Dendritic cell treated with granulocyte-macrophage colony-stimulating factor and Interleukin-4, amounts not matched to agents 40 ng/mL and 50 ng/mL, for 4 days (primary cell): ENCODE data around the gene POLDIP2.

Source experiments
- H3K27ac Mint-ChIP-seq: one replicate; pipeline ENCODE4 v1.8.0; 2022; ENCODE audit warnings: mild to moderate bottlenecking, mixed read lengths
- H3K27me3 Mint-ChIP-seq: one replicate; pipeline ENCODE4 v1.8.0; 2022; ENCODE audit warnings: mild to moderate bottlenecking, mixed read lengths
- H3K36me3 Mint-ChIP-seq: one replicate; pipeline ENCODE4 v1.8.0; 2022; ENCODE audit warnings: low read depth, mixed read lengths
- H3K4me1 Mint-ChIP-seq: one replicate; pipeline ENCODE4 v1.8.0; 2022; ENCODE audit warnings: low read depth, mixed read lengths
- H3K4me3 Mint-ChIP-seq: one replicate; pipeline ENCODE4 v1.8.0; 2022; ENCODE audit warnings: mild to moderate bottlenecking, moderate library complexity, mixed read lengths
- H3K9me3 Mint-ChIP-seq: one replicate; pipeline ENCODE4 v1.8.0; 2022; ENCODE audit warnings: mixed read lengths
- intact Hi-C: fragments of 100-400 bp; cut with micrococcal nuclease; formaldehyde crosslinking; loops from one replicate; pipeline ENCODE4 v1.15.0; 2022

The POLDIP2 gene

DNA sequence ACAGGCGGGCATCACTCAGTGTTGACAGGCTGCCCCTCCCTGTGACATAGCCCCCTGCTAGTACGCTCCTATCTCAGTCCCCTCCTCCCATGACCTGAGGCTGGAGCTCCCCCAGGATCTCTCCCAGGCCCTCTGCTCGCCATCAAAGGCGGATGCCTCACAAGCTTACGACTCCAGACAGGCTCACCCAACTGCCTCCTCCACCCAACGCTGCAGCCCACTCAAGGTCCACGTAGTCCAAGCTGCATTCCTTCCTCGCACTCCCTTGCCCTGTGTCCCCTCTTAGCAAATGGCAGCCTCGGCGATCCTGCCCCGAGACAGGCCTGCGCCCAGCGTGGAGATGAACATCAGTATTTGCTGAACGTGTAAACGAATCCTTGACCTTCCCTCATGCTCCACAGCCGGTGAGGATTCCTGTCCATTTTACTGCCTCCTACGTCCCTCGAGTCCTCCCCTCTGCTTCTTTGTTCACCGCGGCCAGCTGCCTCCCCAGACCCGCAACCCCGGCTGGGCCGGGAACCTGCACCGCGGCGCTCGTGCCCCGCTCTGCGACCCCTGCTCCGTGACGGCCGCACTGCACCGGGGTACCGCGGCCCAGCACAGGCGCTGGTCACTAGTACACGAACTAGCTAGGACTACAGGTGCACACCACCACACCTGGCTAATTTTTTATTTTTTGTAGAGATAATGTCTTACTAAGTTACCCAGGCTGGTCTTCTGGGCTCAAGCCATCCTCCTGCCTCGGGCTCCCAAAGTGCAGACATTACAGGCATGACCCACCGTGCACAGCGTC, 39.2 kb downstream of the POLDIP2 start:
- Mint-ChIP-seq H3K27me3 (peaks cover 27% of the 10 kb centered on the region), H3K27ac (peak overlapping the region; percentile 83), H3K4me1 (peaks cover 22% of the 10 kb centered on the region), H3K36me3 (peaks cover 7% of the 10 kb centered on the region), H3K9me3 (no peaks in the 10 kb centered on the region), H3K4me3 (peak overlapping the region; percentile 96)
- intact Hi-C loops, result no loop called here

DNA sequence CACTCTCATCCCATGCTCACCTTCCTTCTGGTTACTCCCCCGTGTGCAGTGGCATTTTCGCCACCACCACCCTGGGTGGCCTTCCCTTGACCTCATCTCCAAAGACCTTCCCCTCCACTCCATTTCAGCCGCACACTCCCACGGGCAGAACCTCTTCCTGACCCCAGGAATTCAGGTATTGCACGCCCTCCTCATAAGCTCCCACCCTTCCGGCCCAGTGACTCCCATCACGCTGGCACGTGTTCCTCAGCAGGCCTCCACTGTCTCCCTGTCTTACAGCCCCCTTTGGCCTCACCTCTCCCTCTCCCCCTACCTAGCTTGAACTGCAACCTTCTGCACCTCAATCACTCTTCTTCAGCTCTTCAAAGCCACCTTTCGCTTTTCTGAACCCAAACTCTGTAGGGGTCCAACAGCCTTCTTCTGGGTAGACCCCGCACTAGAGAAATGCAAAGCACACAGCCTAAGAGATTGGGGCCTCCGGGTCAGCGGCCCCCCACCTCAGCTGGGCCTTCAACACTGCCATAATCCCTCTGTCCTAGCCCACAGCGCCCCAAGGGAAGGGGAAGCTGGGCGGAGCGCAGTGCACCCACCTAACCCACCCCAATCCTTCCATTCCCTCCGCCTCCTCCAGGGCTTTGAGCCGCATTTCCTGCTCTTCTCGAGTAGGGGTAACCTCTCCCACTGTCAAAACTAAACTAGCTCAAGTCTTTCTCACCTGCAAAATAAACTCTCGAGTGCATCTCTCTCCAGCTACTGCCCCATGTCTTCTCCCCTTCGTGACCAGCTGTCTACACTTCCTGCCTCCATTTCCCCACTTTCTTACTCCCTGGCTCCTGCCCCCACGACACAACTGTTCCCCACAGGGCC, 40.0 kb downstream of the POLDIP2 start:
- H3K27me3 Mint-ChIP-seq, result peaks cover 34% of the 10 kb centered on the region
- H3K4me3 Mint-ChIP-seq, result no peak overlapping the region
- H3K27ac Mint-ChIP-seq, result no peak overlapping the region
- peaks cover 7% of the 10 kb centered on the region for H3K36me3 Mint-ChIP-seq
- H3K4me1 Mint-ChIP-seq, result peaks cover 22% of the 10 kb centered on the region
- H3K9me3 Mint-ChIP-seq, result no peaks in the 10 kb centered on the region
- intact Hi-C loops, result no loop called here

DNA sequence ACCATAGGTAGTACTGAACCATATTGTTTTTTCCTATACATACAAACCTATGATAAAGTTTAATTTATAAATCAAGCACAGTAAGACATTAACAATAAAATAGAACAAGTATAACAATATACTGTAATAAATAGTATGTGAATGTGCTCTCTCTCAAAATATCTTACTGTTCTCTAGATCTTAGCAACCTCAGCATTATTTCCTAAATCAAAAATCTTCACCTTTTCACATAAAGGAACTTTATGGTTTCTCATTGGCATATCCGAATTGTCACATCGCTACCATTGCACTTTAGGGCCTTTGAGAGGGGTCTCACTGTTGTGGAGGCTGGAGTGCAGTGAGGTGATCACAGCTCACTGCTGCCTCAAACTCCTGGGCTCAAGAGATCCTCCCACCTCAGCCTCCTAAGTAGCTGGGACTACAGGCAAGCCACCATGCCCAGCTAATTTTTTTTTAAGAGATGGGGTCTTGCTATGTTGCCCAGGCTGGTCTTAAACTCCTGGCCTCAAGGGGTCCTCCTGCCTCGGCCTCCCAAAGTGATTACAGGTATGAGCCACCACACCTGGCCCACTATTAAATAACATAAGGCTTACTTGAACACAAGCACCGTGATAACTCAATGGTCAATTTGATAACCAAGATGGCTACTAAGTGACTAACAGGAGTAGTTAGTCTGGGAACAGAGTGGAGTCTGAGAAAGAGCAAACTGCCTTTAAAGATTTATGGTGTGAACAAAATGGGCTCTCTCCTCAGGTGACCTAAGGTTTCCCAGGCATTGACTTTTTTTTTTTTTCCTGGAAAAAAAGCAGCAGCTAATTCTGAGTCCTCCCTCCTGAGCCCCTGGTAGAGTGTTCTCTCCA, 41.3 kb downstream of the POLDIP2 start:
- no peaks in the 10 kb centered on the region for H3K9me3 Mint-ChIP-seq
- peaks cover 22% of the 10 kb centered on the region for H3K4me1 Mint-ChIP-seq
- peaks cover 36% of the 10 kb centered on the region for H3K27me3 Mint-ChIP-seq
- H3K36me3 Mint-ChIP-seq, result peaks cover 7% of the 10 kb centered on the region
- H3K27ac Mint-ChIP-seq, result no peak overlapping the region
- intact Hi-C loops, result no loop called here
- no peak overlapping the region for H3K4me3 Mint-ChIP-seq

DNA sequence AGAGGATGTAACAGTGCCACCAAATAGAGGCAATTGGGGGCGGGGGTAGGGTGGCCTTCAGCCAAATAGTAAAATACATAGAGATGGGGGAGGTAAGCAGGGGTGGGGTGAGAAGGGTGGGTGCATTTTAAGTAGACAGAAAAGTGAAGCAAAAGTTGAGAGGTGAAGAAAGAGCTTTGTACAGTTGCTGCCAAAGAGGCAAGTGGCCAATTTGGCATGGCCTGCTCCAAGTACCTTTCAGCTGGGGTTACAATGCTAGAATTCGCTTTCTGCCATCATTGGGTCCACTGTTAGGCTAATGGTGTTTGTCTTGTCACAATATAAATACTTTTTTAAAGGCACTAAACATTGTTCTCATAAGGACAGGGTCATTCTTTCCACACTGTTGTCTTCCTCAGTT, 43.5 kb downstream of the POLDIP2 start:
- Mint-ChIP-seq H3K36me3 (no peaks in the 10 kb centered on the region), H3K9me3 (no peaks in the 10 kb centered on the region), H3K27me3 (peaks cover 39% of the 10 kb centered on the region), H3K4me1 (peaks cover 10% of the 10 kb centered on the region), H3K27ac (no peak overlapping the region), H3K4me3 (no peak overlapping the region)
- intact Hi-C loops, result no loop called here

DNA sequence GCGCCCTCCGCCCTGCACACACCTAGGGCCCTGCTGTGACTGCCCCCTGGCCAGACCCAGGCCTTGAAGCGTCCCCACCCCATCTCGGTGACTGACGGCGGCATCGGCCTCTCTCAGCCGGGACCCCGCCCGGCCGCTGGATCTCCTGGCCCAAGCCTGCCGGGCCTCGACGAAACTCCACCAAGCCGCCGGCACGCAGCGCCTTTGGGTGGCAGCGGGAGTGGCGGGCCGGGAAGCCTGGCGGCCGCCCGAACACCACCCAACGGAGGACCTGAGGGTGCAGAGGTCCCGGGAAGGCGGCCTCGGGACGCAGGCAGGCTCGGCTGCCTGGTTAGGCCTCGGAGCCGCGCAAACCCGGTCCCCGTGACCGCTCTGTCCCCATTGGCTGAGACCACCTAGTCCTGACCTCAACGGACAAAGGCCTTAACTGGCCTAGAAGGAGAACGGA, 50.3 kb downstream of the POLDIP2 start:
- Mint-ChIP-seq H3K4me1 (no peaks in the 10 kb centered on the region), H3K4me3 (no peak overlapping the region), H3K36me3 (no peaks in the 10 kb centered on the region), H3K27me3 (peaks cover 48% of the 10 kb centered on the region), H3K9me3 (no peaks in the 10 kb centered on the region), H3K27ac (no peak overlapping the region)
- intact Hi-C loops, result no loop called here

DNA sequence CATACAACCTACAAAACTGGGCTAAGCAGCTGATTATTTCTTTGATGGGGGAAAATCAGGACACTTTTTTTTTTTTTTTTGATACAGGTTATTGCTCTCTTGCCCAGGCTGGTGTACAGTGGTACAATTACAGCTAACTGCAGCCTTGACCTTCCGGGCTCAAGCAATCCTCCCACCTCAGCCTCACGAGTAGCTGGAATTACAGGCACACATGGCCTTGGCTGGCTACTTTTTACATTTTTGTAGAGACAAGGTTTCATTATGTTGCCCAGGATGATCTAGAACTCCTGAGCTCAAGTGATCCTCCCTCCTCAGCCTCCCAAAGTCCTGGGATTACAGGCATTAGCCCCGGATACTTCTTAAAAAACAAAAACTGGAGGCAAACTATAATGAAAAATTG, 58.9 kb downstream of the POLDIP2 start:
- Mint-ChIP-seq H3K4me3 (no peak overlapping the region), H3K27ac (no peak overlapping the region), H3K4me1 (peaks cover 6% of the 10 kb centered on the region), H3K27me3 (peaks cover 7% of the 10 kb centered on the region), H3K36me3 (no peaks in the 10 kb centered on the region), H3K9me3 (no peaks in the 10 kb centered on the region)
- intact Hi-C loops, result no loop called here
